Measurements from ENCODE around the gene NECTIN3.

DNA sequence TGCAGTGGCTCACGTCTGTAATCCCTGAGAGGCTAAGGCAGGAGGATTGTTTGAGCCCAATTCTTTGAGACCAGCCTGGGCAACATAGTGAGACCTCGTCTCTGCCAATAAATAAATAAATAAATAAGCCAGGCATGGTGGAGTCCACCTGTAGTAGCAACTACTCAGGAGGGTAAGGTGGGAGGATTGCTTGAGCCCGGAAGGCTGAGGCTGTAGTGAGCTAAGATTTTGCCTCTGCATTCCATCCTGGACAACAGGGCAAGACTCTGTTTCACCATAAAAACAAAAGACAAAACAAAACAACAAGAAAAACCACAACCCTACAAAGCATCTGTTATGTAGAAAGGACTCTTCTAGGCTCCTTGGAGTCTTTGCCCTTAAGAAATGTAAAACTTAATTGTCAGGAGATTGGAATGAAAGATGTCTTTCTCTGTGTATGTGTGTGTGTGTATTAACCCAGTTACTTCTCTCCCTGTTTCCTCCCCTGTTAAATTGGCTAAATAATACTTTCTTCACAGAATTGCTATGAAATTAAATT lies 9.5 kb downstream of the NECTIN3 start:
- TF ChIP-seq CTCF (IDR thresholded peaks at IDR 0.05; ENCODE audit: low read depth, low read length, missing input control) (no peak), EGR1 (IDR thresholded peaks at IDR 0.05; ENCODE audit: low read depth in 2 of 2) (no peak), TAF1 (conservative IDR thresholded peaks at IDR 0.05) (no peak), ZBTB33 (IDR thresholded peaks at IDR 0.05) (no peak), JUND (IDR thresholded peaks at IDR 0.05) (no peak), NR2F2 (IDR thresholded peaks at IDR 0.05) (no peak), SP1 (IDR thresholded peaks at IDR 0.05) (no peak), RAD21 (IDR thresholded peaks at IDR 0.05) (no peak), GABPA (IDR thresholded peaks at IDR 0.05 in 1 of 2, conservative IDR thresholded peaks at IDR 0.05 in 1 of 2) (no peak), REST (IDR thresholded peaks at IDR 0.05) (no peak), YY1 (IDR thresholded peaks at IDR 0.05) (no peak), FOXA2 (IDR thresholded peaks at IDR 0.05) (no peak)
- TF ChIP-seq, protein P1, sequence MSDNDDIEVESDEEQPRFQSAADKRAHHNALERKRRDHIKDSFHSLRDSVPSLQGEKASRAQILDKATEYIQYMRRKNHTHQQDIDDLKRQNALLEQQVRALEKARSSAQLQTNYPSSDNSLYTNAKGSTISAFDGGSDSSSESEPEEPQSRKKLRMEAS (IDR thresholded peaks at IDR 0.05): no peak
- TF ChIP-seq, protein P2, sequence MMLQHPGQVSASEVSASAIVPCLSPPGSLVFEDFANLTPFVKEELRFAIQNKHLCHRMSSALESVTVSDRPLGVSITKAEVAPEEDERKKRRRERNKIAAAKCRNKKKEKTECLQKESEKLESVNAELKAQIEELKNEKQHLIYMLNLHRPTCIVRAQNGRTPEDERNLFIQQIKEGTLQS (IDR thresholded peaks at IDR 0.05): no peak

Measured in liver (tissue), 3 donors.